IMR-90 (cell line): ENCODE measurements around the gene TSPAN14. TPM values are rescaled to one million over a fixed set of nuclear protein-coding genes. Genes with fewer than 3 reads are reported as not detected.

Experiments
- ATAC-seq: fragments of 200-7000 bp; cut with Tn5 transposase; 2 replicates; pipeline ENCODE4 v1.9.1; 2020; ENCODE audit warnings: low read depth, mild to moderate bottlenecking, moderate library complexity
- BruUV-seq: library from RNA; stranded (reverse); fragments of 400-500 nt; replicated peaks from 2 replicates; lab custom pipeline; 2021; lab: Mats Ljungman, UMichigan
- CTCF ChIA-PET: fragments of 300-600 bp; formaldehyde crosslinking; extraction: SDS; loops from one replicate; lab custom pipeline; 2021; ENCODE audit warnings: antibody characterized with exemption; lab: Yijun Ruan, JAX
- POLR2A ChIA-PET: fragments of 300-600 bp; sonication (Branson Sonifier 250); formaldehyde crosslinking; loops from one replicate; lab custom pipeline; 2022; ENCODE audit warnings: antibody characterized with exemption; ENCODE audit not compliant: unreplicated experiment; lab: Charles Lee
- DNase-seq: peaks from one replicate; pipeline ENCODE4 v3.0.0; 2013
- H2AFZ ChIP-seq: replicated peaks from 2 replicates; pipeline ENCODE3; 2013; ENCODE audit warnings: low read length, mild to moderate bottlenecking; ENCODE audit not compliant: poor library complexity
- H2AK5ac ChIP-seq: 2 replicates; pipeline ENCODE4 v1.6.1; 2013; ENCODE audit warnings: low read depth, low read length, inconsistent platforms
- H2AK9ac ChIP-seq: replicated peaks from 2 replicates; pipeline ENCODE3; 2013; ENCODE audit warnings: mild to moderate bottlenecking, low read depth, low read length, moderate library complexity; ENCODE audit not compliant: poor library complexity
- H2BK120ac ChIP-seq: 2 replicates; pipeline ENCODE4 v1.6.1; 2013; ENCODE audit warnings: low read depth, low read length, inconsistent platforms
- H2BK15ac ChIP-seq: 3 replicates; pipeline ENCODE4 v1.6.1; 2013; ENCODE audit warnings: low read depth, low read length, inconsistent platforms
- H2BK20ac ChIP-seq: 2 replicates; pipeline ENCODE4 v1.6.1; 2013; ENCODE audit warnings: low read depth, mild to moderate bottlenecking, inconsistent platforms, low read length, moderate library complexity
- H2BK5ac ChIP-seq: 2 replicates; pipeline ENCODE4 v1.6.1; 2013; ENCODE audit warnings: mild to moderate bottlenecking, low read depth, low read length, inconsistent platforms; ENCODE audit not compliant: poor library complexity, severe bottlenecking
- H3K14ac ChIP-seq: replicated peaks from 2 replicates; pipeline ENCODE4 v1.6.1; 2013; ENCODE audit warnings: low read depth, low read length, inconsistent platforms
- H3K18ac ChIP-seq: 2 replicates; pipeline ENCODE4 v1.6.1; 2013; ENCODE audit warnings: low read depth, low read length, control low read depth
- H3K23ac ChIP-seq: 2 replicates; pipeline ENCODE4 v1.6.1; 2013; ENCODE audit warnings: low read depth, low read length, inconsistent platforms
- H3K27ac ChIP-seq: 2 replicates; pipeline ENCODE4 v1.5.1; 2013; ENCODE audit warnings: mild to moderate bottlenecking, control low read depth, low read length; ENCODE audit not compliant: insufficient read depth
- H3K27me3 ChIP-seq: 2 replicates; pipeline ENCODE4 v1.6.1; 2013; ENCODE audit warnings: low read length; ENCODE audit not compliant: control insufficient read depth, insufficient read depth
- H3K36me3 ChIP-seq: 2 replicates; pipeline ENCODE4 v1.6.1; 2013; ENCODE audit warnings: low read length, mixed read lengths; ENCODE audit not compliant: control insufficient read depth, insufficient read depth
- H3K4ac ChIP-seq: 2 replicates; pipeline ENCODE4 v1.6.1; 2013; ENCODE audit warnings: low read depth, low read length, inconsistent platforms
- H3K4me1 ChIP-seq: 2 replicates; pipeline ENCODE4 v1.6.1; 2013; ENCODE audit warnings: low read length, mixed read lengths; ENCODE audit not compliant: control insufficient read depth, insufficient read depth
- H3K4me2 ChIP-seq: 2 replicates; pipeline ENCODE4 v1.6.1; 2013; ENCODE audit warnings: low read depth, mild to moderate bottlenecking, control low read depth, low read length, moderate library complexity
- H3K4me3 ChIP-seq: 2 replicates; pipeline ENCODE4 v1.5.1; 2013; ENCODE audit warnings: low read depth, mild to moderate bottlenecking, control low read depth, low read length, moderate library complexity; ENCODE audit not compliant: insufficient read depth
- H3K56ac ChIP-seq: 2 replicates; pipeline ENCODE4 v1.6.1; 2013; ENCODE audit warnings: low read length, inconsistent platforms; ENCODE audit not compliant: insufficient read depth; ENCODE audit errors: extremely low read depth
- H3K79me1 ChIP-seq, 2 experiments: 2 replicates each; pipeline ENCODE4 v1.6.1; 2013; ENCODE audit warnings: low read length in 2 of 2, inconsistent platforms in 1 of 2, low read depth in 1 of 2
- H3K9ac ChIP-seq: 2 replicates; pipeline ENCODE4 v1.6.1; 2013; ENCODE audit warnings: low read depth, low read length, control low read depth
- H3K9me1 ChIP-seq: 2 replicates; pipeline ENCODE4 v1.6.1; 2013; ENCODE audit warnings: low read length, inconsistent platforms; ENCODE audit not compliant: insufficient read depth
- H3K9me3 ChIP-seq: 2 replicates; pipeline ENCODE4 v1.6.1; 2013; ENCODE audit warnings: low read length; ENCODE audit not compliant: control insufficient read depth, insufficient read depth
- H4K20me1 ChIP-seq: 2 replicates; pipeline ENCODE4 v1.6.1; 2013; ENCODE audit warnings: low read length, inconsistent platforms; ENCODE audit not compliant: insufficient read depth
- H4K5ac ChIP-seq: 2 replicates; pipeline ENCODE4 v1.6.1; 2013; ENCODE audit warnings: mild to moderate bottlenecking, low read depth, low read length, control low read depth
- H4K8ac ChIP-seq, 2 experiments: 2 replicates each; pipeline ENCODE4 v1.6.1; 2013; ENCODE audit warnings: low read depth in 2 of 2, low read length in 2 of 2, control low read depth in 1 of 2, inconsistent platforms in 1 of 2
- H4K91ac ChIP-seq: 2 replicates; pipeline ENCODE4 v1.6.1; 2013; ENCODE audit warnings: low read depth, low read length, inconsistent platforms; ENCODE audit not compliant: insufficient read depth
- FOS ChIP-seq: fragments of 150-350 bp; IDR thresholded peaks from 2 replicates; pipeline ENCODE4 v1.6.1; 2016; ENCODE audit warnings: low read depth, low read length
- POLR2A ChIP-seq: IDR thresholded peaks from 2 replicates; pipeline ENCODE4 v1.6.1; 2012; ENCODE audit warnings: mild to moderate bottlenecking, low read depth, low read length
- RAD21 ChIP-seq: IDR thresholded peaks from 2 replicates; pipeline ENCODE4 v1.6.1; 2012; ENCODE audit warnings: low read length, improper control_type of control experiment
- SMC3 ChIP-seq: fragments of 150-350 bp; IDR thresholded peaks from 2 replicates; pipeline ENCODE4 v1.6.1; 2016; ENCODE audit warnings: low read depth, mild to moderate bottlenecking, antibody characterized with exemption, low read length, moderate library complexity
- WGBS, 2 experiments: methylation state at CpG; one replicate each; pipeline versions ENCODE4 v1.1.5 to v1.1.7; 2013; ENCODE audit warnings: missing lambda C conversion rate in 2 of 2; ENCODE audit not compliant: insufficient read length in 1 of 2; ENCODE audit errors: extremely low coverage in 2 of 2; 5-methylcytosine and 5-hydroxymethylcytosine counted together
- dilution Hi-C: fragments of 300-500 bp; cut with HindIII; formaldehyde crosslinking; loops from one replicate; pipeline ENCODE4 v1.14.3; 2018; ENCODE audit warnings: low sequenced_read_pairs; ENCODE audit not compliant: unreplicated experiment
- in situ Hi-C: fragments of 300-500 bp; cut with MboI; formaldehyde crosslinking; loops from 3 replicates; pipeline ENCODE4 v1.14.3; 2019; ENCODE audit warnings: low sequenced_read_pairs, inconsistent platforms, mixed read lengths
- intact Hi-C: fragments of 100-400 bp; cut with micrococcal nuclease; formaldehyde crosslinking; loops from 2 replicates; pipeline ENCODE4 v1.10.0; 2022
- polyA plus RNA-seq, 3 experiments: library from polyadenylated mRNA; depleted of rRNA; stranded (reverse); fragments of >200 nt; gene quantifications; 2 replicates each; pipeline ENCODE4 v1.2.3, GENCODE V29; 2012; ENCODE audit warnings: low replicate concordance in 1 of 3
- total RNA-seq: library from RNA; depleted of rRNA; stranded (reverse); fragments of >200 nt; gene quantifications from 2 replicates; pipeline ENCODE4 v1.2.3, GENCODE V29; 2012

TSPAN14 gene
- total and polyA plus RNA-seq, 2 of the 4 experiments (the other 2 are of a cell fraction), result 18.5 to 43.0 TPM

GRCh38 chr10:80519936-80520650, 66.0 kb downstream of the TSPAN14 start:
- Histone ChIP-seq H4K5ac (no peak overlapping the region), H3K4ac (no peak overlapping the region), H3K27ac (no peak overlapping the region), H2BK15ac (no peak overlapping the region), H2BK20ac (no peak overlapping the region), H3K23ac (no peak overlapping the region), H3K79me1 (no peaks in the 10 kb centered on the region; a peak in 1 of 4 replicates), H3K4me1 (no peaks in the 10 kb centered on the region), H3K9ac (no peak overlapping the region), H2BK120ac (no peak overlapping the region), H3K36me3 (peaks cover 33% of the 10 kb centered on the region), H3K27me3 (no peaks in the 10 kb centered on the region), H3K56ac (no peak overlapping the region), H3K9me1 (no peaks in the 10 kb centered on the region; the same call in 1 of the 2 replicates), H2AK9ac (no peak overlapping the region), H3K4me2 (no peak overlapping the region), H3K14ac (no peak overlapping the region), H2AFZ (no peak overlapping the region), H3K9me3 (no peaks in the 10 kb centered on the region), H4K91ac (no peak overlapping the region), H3K18ac (no peak overlapping the region), H3K4me3 (no peak overlapping the region), H2BK5ac (no peak overlapping the region), H4K8ac (no peak overlapping the region), H4K20me1 (no peaks in the 10 kb centered on the region), H2AK5ac (no peak overlapping the region)
- in situ Hi-C loops, result no loop called here
- no TSS peak for BruUV-seq
- no peak for ATAC-seq
- no peak for TF ChIP-seq FOS
- no peak for TF ChIP-seq SMC3
- TF ChIP-seq POLR2A, result no peak
- TF ChIP-seq RAD21, result no peak
- ChIA-PET CTCF (no interaction called here), POLR2A (no interaction called here)
- DNase-seq, result no peak
- intact Hi-C loops, result no loop called here
- 85% methylated on average over 6 of the region's 14 CpGs; no CpG with 5 or more reads in 1 of the 2 experiments for WGBS, 2 experiments
- dilution Hi-C loops, result no loop called here
